Measurements from ENCODE around the gene SIM2. TPM values are rescaled to one million over a fixed set of nuclear protein-coding genes. Genes with fewer than 3 reads are reported as not detected.

SIM2 gene
- total and polyA plus RNA-seq, 2 experiments from 2014 or later = 0.16 to 0.49 TPM

GRCh38 chr21:36765229-36765628 is 66.3 kb downstream of the SIM2 start:
- H4K20me1 ChIP-seq (replicated peaks; ENCODE audit: insufficient read depth) = no peaks in the 10 kb centered on the region
- H3K4me1 Mint-ChIP-seq = peaks cover 17% of the 10 kb centered on the region
- no peak overlapping the region for H3K27ac ChIP-seq (ENCODE audit: low read depth)
- no peaks in the 10 kb centered on the region for H3K36me3 Mint-ChIP-seq (ENCODE audit: low read depth)
- H3F3A ChIP-seq (replicated peaks; ENCODE audit: low read depth) = no peaks in the 10 kb centered on the region
- H3K36me3 ChIP-seq (ENCODE audit: insufficient read depth) = no peaks in the 10 kb centered on the region
- no peak for ATAC-seq
- no peaks in the 10 kb centered on the region for H3K9me2 ChIP-seq (ENCODE audit: insufficient read depth)
- DNase-seq (ENCODE audit: low spot score) = no peak
- H3K27ac Mint-ChIP-seq = no peak overlapping the region
- no peak overlapping the region for H3K4me2 ChIP-seq
- TF ChIP-seq ZNF462 (CRISPR knock-in tag; IDR thresholded peaks at IDR 0.05) (no peak), CREB1 (CRISPR knock-in tag; IDR thresholded peaks at IDR 0.05; ENCODE audit: low read depth) (no peak), STAT1 (IDR thresholded peaks at IDR 0.05; ENCODE audit: unreplicated experiment) (no peak), JUNB (IDR thresholded peaks at IDR 0.05; ENCODE audit: unreplicated experiment) (no peak), EZH2 (IDR thresholded peaks at IDR 0.05; ENCODE audit: low read depth, unreplicated experiment) (no peak), REST (IDR thresholded peaks at IDR 0.05; ENCODE audit: unreplicated experiment) (no peak), CTCF (conservative IDR thresholded peaks at IDR 0.05; ENCODE audit: low read depth in 2 of 2) (no peak)
- no peak overlapping the region for H3K4me3 ChIP-seq
- H3K4me1 ChIP-seq (ENCODE audit: insufficient read depth) = no peaks in the 10 kb centered on the region
- H3K4me3 Mint-ChIP-seq = no peak overlapping the region
- no peaks in the 10 kb centered on the region for H3K9me3 Mint-ChIP-seq
- H3K27me3 ChIP-seq (ENCODE audit: insufficient read depth) = no peaks in the 10 kb centered on the region
- H2AFZ ChIP-seq = no peak overlapping the region
- peaks cover 6% of the 10 kb centered on the region for H3K27me3 Mint-ChIP-seq (ENCODE audit: insufficient read depth, low read depth, poor library complexity)
- no peaks in the 10 kb centered on the region for H3K79me2 ChIP-seq (replicated peaks; ENCODE audit: insufficient read depth)
